Tibial nerve (tissue), 4 donors: Measurements from ENCODE around the gene TGFB3. TPM values are rescaled to one million over a fixed set of nuclear protein-coding genes. Genes with fewer than 3 reads are reported as not detected.
A peak's percentile ranks its signal among the peaks of the same experiment; 100 is the strongest.

Source experiments
- DNase-seq, 2 donors: peaks; one replicate each; pipeline ENCODE4 v3.0.0-alpha.2; 2019; ENCODE audit warnings: low spot score in 2 of 2
- H3K27ac ChIP-seq, 4 donors: fragments of 200-600 bp; sonication (generic) in 3 of 4; one replicate each; pipeline ENCODE4 v1.5.1; 2017 to 2019; ENCODE audit warnings: mild to moderate bottlenecking in 1 of 4
- H3K27me3 ChIP-seq, 2 donors: fragments of 200-600 bp; sonication (generic) in 1 of 2; one replicate each; pipeline versions ENCODE4 v1.5.1 to v1.6.0; 2017 to 2019
- H3K36me3 ChIP-seq, 3 donors: fragments of 200-600 bp; sonication (generic); one replicate each; pipeline ENCODE4 v1.5.1; 2018 to 2019
- H3K4me1 ChIP-seq, 4 donors: fragments of 200-600 bp; sonication (generic) in 3 of 4; one replicate each; pipeline ENCODE4 v1.5.1; 2017 to 2019
- H3K4me3 ChIP-seq, 4 donors: fragments of 200-600 bp; sonication (generic) in 3 of 4; one replicate each; pipeline ENCODE4 v1.5.1; 2017 to 2019; ENCODE audit warnings: mild to moderate bottlenecking in 1 of 4, moderate library complexity in 1 of 4
- H3K9me3 ChIP-seq, 4 donors: fragments of 200-600 bp; sonication (generic) in 3 of 4; one replicate each; pipeline ENCODE4 v1.5.1; 2017 to 2019
- EP300 ChIP-seq, 2 donors: sonication (generic); formaldehyde crosslinking; IDR thresholded peaks; one replicate each; pipeline ENCODE4 v1.6.1; 2017; ENCODE audit warnings: antibody characterized with exemption in 2 of 2, mild to moderate bottlenecking in 1 of 2
- POLR2A ChIP-seq, 2 donors: fragments of 450-650 bp; IDR thresholded peaks; one replicate each; pipeline ENCODE4 v1.6.1; 2017; ENCODE audit warnings: antibody characterized with exemption in 2 of 2, mild to moderate bottlenecking in 2 of 2, moderate library complexity in 2 of 2
- WGBS, 2 donors: methylation state at CpG; one replicate each; pipeline ENCODE4 v1.1.5; 2018; 5-methylcytosine and 5-hydroxymethylcytosine counted together
- total RNA-seq, 4 donors: library from RNA; depleted of rRNA; stranded (reverse); fragments of >200 nt; gene quantifications; one replicate each; pipeline ENCODE4 v1.1.0, GENCODE V29; 2016
- TF ChIP-seq, protein P1 (sequence below), 5 experiments: fragments of 200-600 bp in 3 of 5; fragments of 450-650 bp in 2 of 5; sonication (generic) in 3 of 5; IDR thresholded peaks; one replicate each; pipeline ENCODE4 v1.5.1; 2016 to 2019; ENCODE audit warnings: antibody characterized with exemption in 5 of 5, mild to moderate bottlenecking in 3 of 5, moderate library complexity in 2 of 5

TGFB3 gene
- total RNA-seq, 4 donors from 2014 or later = 3.1 to 10.0 (median 5.6) TPM

- Histone ChIP-seq H3K27ac (no peak overlapping the region), H3K27me3 (no peaks in the 10 kb centered on the region), H3K9me3 (peaks cover 0 to 19% (median 5%) of the 10 kb centered on the region in 4 donors), H3K4me1 (peaks cover 0 to 13% (median 0%) of the 10 kb centered on the region in 4 donors), H3K36me3 (peaks cover 0 to 58% (median 0%) of the 10 kb centered on the region in 3 donors), H3K4me3 (no peak overlapping the region)
- TF ChIP-seq EP300 (IDR thresholded peaks at IDR 0.05) = no peak
- TF ChIP-seq, protein P1, sequence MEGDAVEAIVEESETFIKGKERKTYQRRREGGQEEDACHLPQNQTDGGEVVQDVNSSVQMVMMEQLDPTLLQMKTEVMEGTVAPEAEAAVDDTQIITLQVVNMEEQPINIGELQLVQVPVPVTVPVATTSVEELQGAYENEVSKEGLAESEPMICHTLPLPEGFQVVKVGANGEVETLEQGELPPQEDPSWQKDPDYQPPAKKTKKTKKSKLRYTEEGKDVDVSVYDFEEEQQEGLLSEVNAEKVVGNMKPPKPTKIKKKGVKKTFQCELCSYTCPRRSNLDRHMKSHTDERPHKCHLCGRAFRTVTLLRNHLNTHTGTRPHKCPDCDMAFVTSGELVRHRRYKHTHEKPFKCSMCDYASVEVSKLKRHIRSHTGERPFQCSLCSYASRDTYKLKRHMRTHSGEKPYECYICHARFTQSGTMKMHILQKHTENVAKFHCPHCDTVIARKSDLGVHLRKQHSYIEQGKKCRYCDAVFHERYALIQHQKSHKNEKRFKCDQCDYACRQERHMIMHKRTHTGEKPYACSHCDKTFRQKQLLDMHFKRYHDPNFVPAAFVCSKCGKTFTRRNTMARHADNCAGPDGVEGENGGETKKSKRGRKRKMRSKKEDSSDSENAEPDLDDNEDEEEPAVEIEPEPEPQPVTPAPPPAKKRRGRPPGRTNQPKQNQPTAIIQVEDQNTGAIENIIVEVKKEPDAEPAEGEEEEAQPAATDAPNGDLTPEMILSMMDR (IDR thresholded peaks at IDR 0.05) = no peak
- TF ChIP-seq POLR2A (IDR thresholded peaks at IDR 0.05) = no peak
- no peak for DNase-seq
- WGBS, 2 donors = 98% methylated on average over 2 of the region's 2 CpGs
Measured at GRCh38 chr14:76007852-76008251, 26.1 kb upstream of the TGFB3 start.

- TF ChIP-seq POLR2A (IDR thresholded peaks at IDR 0.05) = no peak
- TF ChIP-seq, protein P1 (IDR thresholded peaks at IDR 0.05) = no peak
- TF ChIP-seq EP300 (IDR thresholded peaks at IDR 0.05) = no peak
- H3K4me3 ChIP-seq = no peak overlapping the region
- 94% methylated on average over 1 of the region's 1 CpG for WGBS, 2 donors
- H3K4me1 ChIP-seq = peaks cover 0 to 8% (median 0%) of the 10 kb centered on the region in 4 donors
- H3K36me3 ChIP-seq = peaks cover 0 to 62% (median 0%) of the 10 kb centered on the region in 3 donors
- no peak overlapping the region for H3K27ac ChIP-seq
- no peaks in the 10 kb centered on the region for H3K27me3 ChIP-seq
- no peak for DNase-seq
- peaks cover 0 to 19% (median 5%) of the 10 kb centered on the region in 4 donors for H3K9me3 ChIP-seq
Measured at GRCh38 chr14:76007379-76007778, 25.6 kb upstream of the TGFB3 start.

- Histone ChIP-seq H3K27ac (no peak overlapping the region), H3K4me1 (no peaks in the 10 kb centered on the region), H3K36me3 (peaks cover 0 to 74% (median 0%) of the 10 kb centered on the region in 3 donors), H3K27me3 (no peaks in the 10 kb centered on the region), H3K9me3 (peaks cover 0 to 19% (median 5%) of the 10 kb centered on the region in 4 donors), H3K4me3 (no peak overlapping the region)
- 72 to 76% methylated on average over 2 of the region's 2 CpGs for WGBS, 2 donors
- DNase-seq = no peak
- TF ChIP-seq, protein P1 (IDR thresholded peaks at IDR 0.05) = no peak
- TF ChIP-seq POLR2A (IDR thresholded peaks at IDR 0.05) (no peak), EP300 (IDR thresholded peaks at IDR 0.05) (no peak)
Measured at GRCh38 chr14:76006253-76006652, 24.5 kb upstream of the TGFB3 start.

- H3K9me3 ChIP-seq = peaks cover 0 to 19% (median 5%) of the 10 kb centered on the region in 4 donors
- H3K4me3 ChIP-seq = no peak overlapping the region
- H3K27ac ChIP-seq = no peak overlapping the region
- 95 to 100% methylated on average over 1 of the region's 1 CpG for WGBS, 2 donors
- H3K27me3 ChIP-seq = no peaks in the 10 kb centered on the region
- TF ChIP-seq, protein P1 (IDR thresholded peaks at IDR 0.05) = no peak
- TF ChIP-seq POLR2A (IDR thresholded peaks at IDR 0.05) (no peak), EP300 (IDR thresholded peaks at IDR 0.05) (no peak)
- H3K4me1 ChIP-seq = no peaks in the 10 kb centered on the region
- peaks cover 0 to 93% (median 0%) of the 10 kb centered on the region in 3 donors for H3K36me3 ChIP-seq
- no peak for DNase-seq
Measured at GRCh38 chr14:76002383-76002782, 20.6 kb upstream of the TGFB3 start.

DNA sequence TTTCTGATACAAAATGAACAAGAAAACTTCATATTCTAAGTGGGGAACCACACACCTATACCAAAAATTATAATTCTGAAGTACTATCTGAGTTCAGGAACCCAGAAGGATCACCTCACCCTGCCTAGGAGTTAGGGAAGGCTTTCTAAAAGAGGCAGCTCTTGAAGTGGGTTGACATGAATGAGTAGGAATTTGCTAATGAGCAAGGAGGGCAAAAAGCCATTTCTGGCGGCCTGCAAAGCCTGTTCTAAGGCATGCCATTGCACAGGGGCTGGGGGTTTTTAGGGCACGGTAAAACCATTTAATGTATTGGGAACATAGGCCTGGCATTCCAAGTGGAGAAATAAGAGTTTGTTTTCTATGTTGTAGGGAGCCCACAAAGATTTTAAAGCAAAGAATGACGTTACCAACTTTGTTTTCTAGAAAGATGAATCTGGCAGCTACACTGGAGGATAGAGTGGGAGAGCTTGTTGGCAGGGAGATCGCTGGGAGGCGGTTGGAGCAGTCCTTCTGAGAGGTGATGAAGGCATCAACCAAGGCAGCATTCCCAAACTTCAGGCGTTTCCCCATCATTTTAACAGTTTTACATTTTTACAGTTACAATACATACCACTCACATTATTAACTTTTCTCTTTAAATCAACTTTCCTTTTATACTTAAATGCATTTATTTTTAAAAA, 17.9 kb upstream of the TGFB3 start:
- H3K27me3 ChIP-seq = no peaks in the 10 kb centered on the region
- peaks cover 0 to 8% (median 0%) of the 10 kb centered on the region in 4 donors for H3K4me1 ChIP-seq
- TF ChIP-seq, protein P1 (IDR thresholded peaks at IDR 0.05) = no peak
- TF ChIP-seq EP300 (IDR thresholded peaks at IDR 0.05) (no peak), POLR2A (IDR thresholded peaks at IDR 0.05) (no peak)
- H3K36me3 ChIP-seq = peaks cover 0 to 91% (median 0%) of the 10 kb centered on the region in 3 donors
- 68 to 69% methylated on average over 6 of the region's 6 CpGs for WGBS, 2 donors
- peak overlapping the region in 1 of 4 donors; percentile 14 for H3K27ac ChIP-seq
- DNase-seq = no peak
- no peak overlapping the region for H3K4me3 ChIP-seq
- H3K9me3 ChIP-seq = peaks cover 0 to 10% (median 2%) of the 10 kb centered on the region in 4 donors
